HEK293 (cell line): Measurements from ENCODE around the gene KIF18B.

ENCODE experiments used
- BCL11A ChIP-seq: fragments of 450-650 bp; formaldehyde crosslinking; IDR thresholded peaks from 2 replicates; pipeline ENCODE4 v1.5.1; 2016; ENCODE audit warnings: low read depth, missing biosample characterization, missing genetic modification characterization
- EGR2 ChIP-seq: fragments of 450-650 bp; formaldehyde crosslinking; IDR thresholded peaks from 2 replicates; pipeline ENCODE4 v1.5.1; 2016; ENCODE audit warnings: low read depth, missing biosample characterization, missing genetic modification characterization
- HOXA7 ChIP-seq: sonication (generic); formaldehyde crosslinking; IDR thresholded peaks from 2 replicates; pipeline ENCODE4 v1.8.1; 2022; ENCODE audit warnings: missing genetic modification reagents, borderline replicate concordance
- MYNN ChIP-seq: fragments of 450-650 bp; formaldehyde crosslinking; IDR thresholded peaks from 2 replicates; pipeline ENCODE4 v1.5.1; 2016; ENCODE audit warnings: missing biosample characterization, missing genetic modification characterization, borderline replicate concordance
- TCF7L2 ChIP-seq: IDR thresholded peaks from 2 replicates; pipeline ENCODE4 v1.6.1; 2011; ENCODE audit warnings: low read depth, mild to moderate bottlenecking, inconsistent platforms, low read length, moderate library complexity, borderline replicate concordance
- ZNF138 ChIP-seq: fragments of 450-650 bp; formaldehyde crosslinking; IDR thresholded peaks from 2 replicates; pipeline ENCODE4 v1.5.1; 2016; ENCODE audit warnings: missing biosample characterization, missing genetic modification characterization, borderline replicate concordance
- ZNF16 ChIP-seq: fragments of 450-650 bp; formaldehyde crosslinking; IDR thresholded peaks from 2 replicates; pipeline ENCODE4 v1.5.1; 2016; ENCODE audit warnings: low read depth, missing biosample characterization, missing genetic modification characterization
- ZNF514 ChIP-seq: fragments of 450-650 bp; formaldehyde crosslinking; IDR thresholded peaks from 2 replicates; pipeline ENCODE4 v1.5.1; 2016; ENCODE audit warnings: missing biosample characterization, missing genetic modification characterization
- ZNF629 ChIP-seq: fragments of 450-650 bp; formaldehyde crosslinking; IDR thresholded peaks from 2 replicates; pipeline ENCODE4 v1.5.1; 2017; ENCODE audit warnings: missing biosample characterization, missing genetic modification characterization
- ZNF664 ChIP-seq: fragments of 450-650 bp; formaldehyde crosslinking; IDR thresholded peaks from 2 replicates; pipeline ENCODE4 v1.5.1; 2016; ENCODE audit warnings: missing biosample characterization, missing genetic modification characterization
- TF ChIP-seq, protein P1 (sequence below): fragments of 450-650 bp; formaldehyde crosslinking; IDR thresholded peaks from 2 replicates; pipeline ENCODE4 v1.5.1; 2016; ENCODE audit warnings: missing biosample characterization, missing genetic modification characterization
- TF ChIP-seq, protein P2 (sequence below): fragments of 450-650 bp; formaldehyde crosslinking; optimal IDR thresholded peaks from 2 replicates; pipeline ENCODE3; 2016; ENCODE audit warnings: missing biosample characterization, mild to moderate bottlenecking, missing genetic modification characterization
- TF ChIP-seq, protein P3 (sequence below): fragments of 450-650 bp; formaldehyde crosslinking; IDR thresholded peaks from 2 replicates; pipeline ENCODE4 v1.5.1; 2016; ENCODE audit warnings: missing biosample characterization, missing genetic modification characterization, borderline replicate concordance

DNA sequence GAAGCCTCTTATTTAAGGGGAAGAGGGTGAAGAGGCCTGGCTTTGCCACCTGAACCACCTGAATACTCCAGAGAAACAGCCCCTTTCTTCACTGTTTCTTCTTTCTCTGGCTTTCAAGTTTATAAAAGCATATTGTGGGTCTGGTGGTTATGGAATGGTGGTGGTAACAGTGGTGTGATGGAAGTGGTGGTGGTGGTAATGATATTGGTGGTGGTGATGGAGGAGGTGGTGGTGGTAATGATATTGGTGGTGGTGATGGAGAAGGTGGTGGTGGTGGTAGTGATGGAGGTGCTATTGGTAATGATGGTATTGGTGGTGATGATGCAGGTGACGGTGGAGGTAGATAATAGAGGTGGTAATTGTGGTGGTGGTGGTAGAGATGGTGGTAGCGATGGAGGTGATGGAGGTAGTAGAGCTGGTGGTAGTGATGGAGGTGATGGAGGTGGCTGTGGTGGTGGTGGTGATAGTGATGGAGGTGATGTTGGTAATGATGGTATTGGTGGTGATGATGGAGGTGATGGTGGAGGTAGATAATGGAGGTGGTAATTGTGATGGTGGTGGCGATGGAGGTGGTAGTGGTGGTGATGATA, 34.6 kb upstream of the KIF18B start:
- TF ChIP-seq TCF7L2 = no peak
- no peak for TF ChIP-seq ZNF514 (tag by site-specific recombination)
- TF ChIP-seq, protein P1, sequence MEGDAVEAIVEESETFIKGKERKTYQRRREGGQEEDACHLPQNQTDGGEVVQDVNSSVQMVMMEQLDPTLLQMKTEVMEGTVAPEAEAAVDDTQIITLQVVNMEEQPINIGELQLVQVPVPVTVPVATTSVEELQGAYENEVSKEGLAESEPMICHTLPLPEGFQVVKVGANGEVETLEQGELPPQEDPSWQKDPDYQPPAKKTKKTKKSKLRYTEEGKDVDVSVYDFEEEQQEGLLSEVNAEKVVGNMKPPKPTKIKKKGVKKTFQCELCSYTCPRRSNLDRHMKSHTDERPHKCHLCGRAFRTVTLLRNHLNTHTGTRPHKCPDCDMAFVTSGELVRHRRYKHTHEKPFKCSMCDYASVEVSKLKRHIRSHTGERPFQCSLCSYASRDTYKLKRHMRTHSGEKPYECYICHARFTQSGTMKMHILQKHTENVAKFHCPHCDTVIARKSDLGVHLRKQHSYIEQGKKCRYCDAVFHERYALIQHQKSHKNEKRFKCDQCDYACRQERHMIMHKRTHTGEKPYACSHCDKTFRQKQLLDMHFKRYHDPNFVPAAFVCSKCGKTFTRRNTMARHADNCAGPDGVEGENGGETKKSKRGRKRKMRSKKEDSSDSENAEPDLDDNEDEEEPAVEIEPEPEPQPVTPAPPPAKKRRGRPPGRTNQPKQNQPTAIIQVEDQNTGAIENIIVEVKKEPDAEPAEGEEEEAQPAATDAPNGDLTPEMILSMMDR (tag by site-specific recombination) = no peak
- no peak for TF ChIP-seq HOXA7
- no peak for TF ChIP-seq ZNF138 (tag by site-specific recombination)
- TF ChIP-seq ZNF629 (tag by site-specific recombination) = no peak
- no peak for TF ChIP-seq BCL11A (tag by site-specific recombination)
- TF ChIP-seq ZNF664 (tag by site-specific recombination) = no peak
- TF ChIP-seq ZNF16 (tag by site-specific recombination) = no peak
- TF ChIP-seq, protein P2, sequence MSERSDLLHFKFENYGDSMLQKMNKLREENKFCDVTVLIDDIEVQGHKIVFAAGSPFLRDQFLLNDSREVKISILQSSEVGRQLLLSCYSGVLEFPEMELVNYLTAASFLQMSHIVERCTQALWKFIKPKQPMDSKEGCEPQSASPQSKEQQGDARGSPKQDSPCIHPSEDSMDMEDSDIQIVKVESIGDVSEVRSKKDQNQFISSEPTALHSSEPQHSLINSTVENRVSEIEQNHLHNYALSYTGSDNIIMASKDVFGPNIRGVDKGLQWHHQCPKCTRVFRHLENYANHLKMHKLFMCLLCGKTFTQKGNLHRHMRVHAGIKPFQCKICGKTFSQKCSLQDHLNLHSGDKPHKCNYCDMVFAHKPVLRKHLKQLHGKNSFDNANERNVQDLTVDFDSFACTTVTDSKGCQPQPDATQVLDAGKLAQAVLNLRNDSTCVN = no peak
- no peak for TF ChIP-seq MYNN
- TF ChIP-seq, protein P3, sequence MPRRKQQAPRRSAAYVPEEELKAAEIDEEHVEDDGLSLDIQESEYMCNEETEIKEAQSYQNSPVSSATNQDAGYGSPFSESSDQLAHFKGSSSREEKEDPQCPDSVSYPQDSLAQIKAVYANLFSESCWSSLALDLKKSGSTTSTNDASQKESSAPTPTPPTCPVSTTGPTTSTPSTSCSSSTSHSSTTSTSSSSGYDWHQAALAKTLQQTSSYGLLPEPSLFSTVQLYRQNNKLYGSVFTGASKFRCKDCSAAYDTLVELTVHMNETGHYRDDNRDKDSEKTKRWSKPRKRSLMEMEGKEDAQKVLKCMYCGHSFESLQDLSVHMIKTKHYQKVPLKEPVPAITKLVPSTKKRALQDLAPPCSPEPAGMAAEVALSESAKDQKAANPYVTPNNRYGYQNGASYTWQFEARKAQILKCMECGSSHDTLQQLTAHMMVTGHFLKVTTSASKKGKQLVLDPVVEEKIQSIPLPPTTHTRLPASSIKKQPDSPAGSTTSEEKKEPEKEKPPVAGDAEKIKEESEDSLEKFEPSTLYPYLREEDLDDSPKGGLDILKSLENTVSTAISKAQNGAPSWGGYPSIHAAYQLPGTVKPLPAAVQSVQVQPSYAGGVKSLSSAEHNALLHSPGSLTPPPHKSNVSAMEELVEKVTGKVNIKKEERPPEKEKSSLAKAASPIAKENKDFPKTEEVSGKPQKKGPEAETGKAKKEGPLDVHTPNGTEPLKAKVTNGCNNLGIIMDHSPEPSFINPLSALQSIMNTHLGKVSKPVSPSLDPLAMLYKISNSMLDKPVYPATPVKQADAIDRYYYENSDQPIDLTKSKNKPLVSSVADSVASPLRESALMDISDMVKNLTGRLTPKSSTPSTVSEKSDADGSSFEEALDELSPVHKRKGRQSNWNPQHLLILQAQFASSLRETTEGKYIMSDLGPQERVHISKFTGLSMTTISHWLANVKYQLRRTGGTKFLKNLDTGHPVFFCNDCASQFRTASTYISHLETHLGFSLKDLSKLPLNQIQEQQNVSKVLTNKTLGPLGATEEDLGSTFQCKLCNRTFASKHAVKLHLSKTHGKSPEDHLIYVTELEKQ (tag by site-specific recombination) = no peak
- no peak for TF ChIP-seq EGR2
